Activated gamma-delta T cell treated with anti-CD3 and anti-CD28 coated beads, Interleukin-2, amount 50 U/mL, for 16 hours (primary cell): ENCODE results near the gene PTDSS2.
"Not testable (repeated sequence)": the region's sequence is repeated elsewhere in the genome, so short reads cannot be mapped to it uniquely, and the experiment has no call there.

Experiments used
- DNase-seq: peaks from one replicate; pipeline ENCODE4 v3.0.0-alpha.2; 2020; ENCODE audit warnings: low read depth

The PTDSS2 gene

DNA sequence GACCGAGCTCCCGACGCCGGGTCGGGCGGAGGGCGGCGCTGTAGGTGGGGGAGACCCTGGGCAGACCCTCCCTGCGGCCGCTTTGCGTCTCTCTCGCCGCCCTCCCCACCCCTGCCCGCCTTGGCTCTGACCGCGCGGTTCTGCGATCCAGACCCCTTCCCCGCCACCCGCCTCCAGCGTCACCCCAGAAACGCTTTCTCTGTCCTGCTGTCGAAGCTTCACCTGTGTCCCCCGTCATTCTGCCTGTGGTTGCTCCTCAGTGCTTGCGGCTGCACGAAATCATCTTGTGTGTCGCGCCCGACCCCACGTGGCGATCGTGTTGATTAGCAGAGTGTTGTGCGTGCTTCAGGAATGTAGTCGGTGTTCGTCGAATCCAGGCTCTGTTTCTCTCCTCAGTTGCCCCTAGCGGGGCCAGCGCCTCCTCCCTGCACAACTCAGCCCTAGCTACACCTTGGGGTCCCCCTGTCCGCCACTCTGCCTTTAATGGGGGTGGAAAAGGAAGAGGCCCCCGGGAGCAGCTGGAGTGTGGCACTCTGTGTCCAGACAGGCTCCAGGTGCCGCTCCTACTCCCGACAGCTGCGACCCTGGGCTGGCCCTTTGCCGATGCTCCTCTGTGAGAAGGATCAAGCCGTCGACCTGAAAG, 851 bp downstream of the PTDSS2 start:
- DNase-seq, result peak; percentile 65

DNA sequence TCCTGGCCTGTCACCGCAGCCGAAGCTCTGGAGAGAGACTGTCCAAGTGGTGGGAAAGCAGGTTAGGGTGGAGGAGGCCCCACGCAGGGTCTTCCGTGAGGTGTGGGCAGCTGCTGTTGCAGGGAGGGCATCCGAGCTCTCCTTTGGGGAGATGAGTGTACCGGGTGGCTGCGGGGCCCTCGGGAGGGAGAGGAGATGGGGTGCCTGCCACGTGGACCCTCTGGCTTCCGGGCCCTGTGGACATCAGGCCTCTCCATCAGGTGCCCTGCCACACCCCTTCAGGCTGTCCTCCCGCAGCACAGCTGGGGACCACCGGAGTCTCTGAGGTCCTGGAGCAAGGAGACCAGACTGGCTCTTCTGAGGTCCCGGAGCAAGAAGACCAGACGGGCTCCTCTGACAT, 1.7 kb downstream of the PTDSS2 start:
- DNase-seq, result no peak

DNA sequence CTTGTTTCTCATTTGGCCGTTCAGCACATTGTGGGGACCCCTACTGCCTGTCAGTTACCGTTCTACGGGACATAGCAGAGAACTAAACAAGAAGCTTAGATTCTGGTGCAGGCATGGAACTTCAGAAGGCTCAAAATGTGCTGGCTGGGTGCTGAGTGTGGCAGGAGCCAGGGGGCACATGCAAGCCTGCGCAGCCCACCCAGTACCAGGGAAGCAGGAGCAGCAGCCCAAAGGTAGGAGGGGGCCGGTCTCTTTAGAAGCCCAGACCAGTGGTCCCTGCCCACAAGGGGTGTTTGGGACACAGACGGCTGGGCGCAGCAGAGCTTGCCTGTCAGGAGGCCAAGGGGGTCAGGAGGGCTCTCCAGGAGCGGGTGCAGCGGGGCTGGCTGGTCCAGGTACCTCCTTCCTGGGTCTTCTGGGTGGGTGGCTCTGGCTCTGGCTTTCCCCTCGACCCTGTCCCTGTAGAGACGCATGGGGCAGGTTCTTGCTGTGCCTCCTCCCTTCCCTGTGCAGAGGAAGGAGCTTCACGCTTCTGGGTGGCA, 2.2 kb downstream of the PTDSS2 start:
- DNase-seq, result no peak

GRCh38 chr11:452916-453527, 2.9 kb downstream of the PTDSS2 start:
- DNase-seq, result no peak

GRCh38 chr11:453564-453963, 3.5 kb downstream of the PTDSS2 start:
- DNase-seq, result no peak

DNA sequence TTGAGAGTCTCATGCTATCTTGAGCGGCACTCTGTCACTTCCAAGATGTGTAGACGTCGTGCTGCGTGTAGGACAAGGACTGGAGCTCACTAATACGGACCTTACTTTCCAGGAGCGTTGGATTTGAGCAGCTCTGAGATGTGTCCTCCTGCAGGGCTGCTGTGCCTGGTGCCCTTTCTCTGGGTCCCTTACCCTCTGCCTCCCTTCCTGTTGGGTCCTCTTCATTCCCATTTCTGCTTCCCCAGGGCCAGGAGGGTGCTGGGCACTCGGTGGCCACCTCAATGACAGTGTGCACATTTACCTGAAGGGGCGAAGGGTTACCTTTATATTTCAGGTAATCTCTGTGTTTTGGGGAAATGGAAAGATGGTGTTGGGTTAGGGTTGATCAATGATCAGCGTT, 4.0 kb downstream of the PTDSS2 start:
- DNase-seq, result no peak

DNA sequence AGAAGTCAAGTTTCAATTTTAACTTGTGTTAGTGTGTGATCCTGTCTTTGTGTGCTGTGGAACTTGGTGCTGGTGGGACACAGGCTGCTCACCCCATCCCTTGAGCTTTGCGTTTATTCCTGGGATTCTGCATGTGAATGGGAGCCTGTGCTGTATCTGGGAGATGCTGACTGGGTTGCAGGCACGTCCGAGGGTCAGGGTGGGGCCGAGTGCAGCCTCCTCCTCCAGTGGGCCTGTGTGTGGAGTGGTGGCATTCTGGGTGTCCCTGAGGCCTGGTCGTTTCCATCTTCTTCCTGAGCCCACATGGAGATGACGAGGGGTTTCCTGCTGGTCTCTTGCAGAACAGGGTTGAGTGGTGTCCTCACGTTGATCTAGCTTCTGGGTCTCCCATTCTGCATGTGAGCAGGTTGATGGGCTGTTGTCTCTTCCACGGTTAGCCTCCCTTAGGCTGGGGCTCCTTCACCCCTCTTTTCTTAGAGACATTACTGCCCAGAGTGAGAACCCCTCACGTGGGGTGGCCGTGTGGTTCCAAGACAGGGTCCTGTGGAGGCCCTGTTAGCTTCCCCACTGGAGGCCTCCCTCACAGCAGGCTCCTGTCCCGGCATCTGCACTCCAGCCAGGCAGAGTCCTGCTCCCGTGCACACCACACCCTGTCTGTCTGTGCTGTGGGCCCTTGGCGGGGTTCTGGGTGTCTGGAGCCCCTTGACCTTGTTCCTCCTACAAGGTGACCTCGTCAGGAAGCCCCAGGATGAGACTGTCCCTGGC, 4.9 kb downstream of the PTDSS2 start:
- no peak for DNase-seq

- no peak for DNase-seq
These were observed 5.6 kb downstream of the PTDSS2 start for GRCh38 chr11:455566-456147.

- DNase-seq, result no peak
These were observed 6.5 kb downstream of the PTDSS2 start for GRCh38 chr11:456533-456932.

GRCh38 chr11:457111-457760, 7.2 kb downstream of the PTDSS2 start:
- DNase-seq, result no peak

DNA sequence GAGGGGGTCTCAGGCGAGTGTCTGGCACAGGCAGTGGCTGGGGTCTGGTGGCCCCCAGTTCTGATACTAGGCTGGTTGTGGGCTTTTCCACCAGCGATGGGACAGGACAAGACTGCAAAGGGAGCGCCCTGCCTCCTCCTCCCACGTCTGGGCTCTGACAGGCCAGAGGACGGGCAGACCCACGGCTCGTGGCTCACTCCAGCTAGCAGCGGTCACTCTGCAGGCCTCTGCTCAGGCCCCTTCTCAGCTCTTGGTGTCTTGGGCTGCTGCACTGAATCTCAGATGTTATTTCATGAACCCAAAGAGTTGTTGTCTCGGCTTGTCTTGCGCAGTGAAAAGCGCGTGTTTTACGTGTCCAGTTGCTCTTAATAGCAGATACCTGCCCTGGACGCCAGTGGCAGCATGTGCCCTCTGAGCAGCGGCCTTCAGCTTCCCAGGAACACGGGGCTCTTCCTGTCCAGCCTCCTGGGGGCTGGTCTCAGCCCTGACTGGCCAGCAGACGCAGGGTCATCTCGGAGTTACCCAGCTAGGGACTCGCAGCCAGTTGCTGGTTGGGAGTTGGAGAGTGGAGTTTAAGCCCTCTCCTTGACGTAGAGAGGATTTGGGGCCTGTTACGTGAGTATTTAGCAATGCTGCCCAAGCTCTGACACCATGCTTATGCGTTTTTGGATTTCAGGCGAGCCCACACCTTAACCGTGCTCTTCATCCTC, 9.6 kb downstream of the PTDSS2 start:
- DNase-seq, result no peak

DNA sequence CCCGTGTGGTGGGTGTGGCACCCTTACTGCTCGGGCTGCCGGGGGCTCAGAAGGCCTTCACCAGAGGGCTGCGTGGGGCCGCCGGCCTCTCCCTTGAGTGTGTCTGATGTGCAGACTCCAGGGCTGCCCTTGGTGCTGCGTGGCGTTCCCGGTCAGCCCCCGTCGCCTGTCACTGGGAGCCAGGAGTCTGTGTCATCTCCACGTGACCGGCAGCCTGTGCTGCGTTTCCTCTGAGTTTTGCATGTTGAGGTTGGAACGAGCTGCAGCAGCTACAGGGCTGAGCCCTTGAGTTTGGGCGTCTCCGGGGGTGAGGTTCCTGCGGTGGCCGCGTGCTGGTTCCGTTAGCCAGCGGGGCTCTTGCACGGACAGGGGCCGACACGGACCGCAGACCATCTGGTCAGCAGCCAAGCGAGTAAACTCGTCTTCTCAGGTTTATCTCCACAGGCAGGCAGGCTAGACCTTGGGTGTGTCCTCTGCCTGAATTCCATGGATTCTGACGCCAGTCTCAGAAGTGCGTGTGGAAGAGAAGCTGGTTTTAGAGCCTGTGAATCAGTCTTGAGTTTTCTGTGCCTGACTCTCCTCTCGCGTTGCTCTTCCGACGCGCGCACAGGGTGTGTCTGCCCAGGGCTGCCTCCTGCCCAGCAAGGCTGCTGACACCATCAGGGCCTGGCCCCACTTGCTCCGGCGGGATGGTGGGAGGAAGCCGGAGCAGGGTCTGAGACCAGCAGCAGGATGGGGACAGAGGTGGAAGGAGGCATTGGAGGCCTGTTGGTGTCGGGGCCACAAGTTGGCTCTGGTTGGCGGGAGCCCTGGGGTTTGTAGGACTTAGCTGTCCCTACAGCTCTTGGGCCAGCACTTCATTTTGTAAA, 10.5 kb downstream of the PTDSS2 start:
- no peak for DNase-seq

DNA sequence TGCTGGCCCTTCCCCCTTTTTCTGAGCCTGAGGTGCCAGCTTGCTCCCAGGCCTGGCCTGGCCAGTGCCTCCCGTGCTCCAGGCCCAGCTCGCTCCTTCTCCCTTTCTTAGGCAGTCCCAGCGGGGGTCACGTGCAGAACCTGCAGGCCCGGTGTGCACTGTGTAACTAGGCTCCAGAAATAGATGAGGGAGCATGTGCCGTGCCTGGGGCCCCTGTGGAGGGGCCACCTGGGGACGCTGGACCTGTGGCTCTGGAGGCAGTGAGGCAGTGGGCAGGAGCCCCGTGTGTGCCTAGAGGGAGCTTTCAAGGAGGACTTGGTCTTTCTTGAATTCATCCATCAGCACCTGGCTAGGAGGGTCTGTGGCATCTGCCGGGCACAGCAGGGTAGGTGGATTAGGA, 11.5 kb downstream of the PTDSS2 start:
- DNase-seq, result no peak

DNA sequence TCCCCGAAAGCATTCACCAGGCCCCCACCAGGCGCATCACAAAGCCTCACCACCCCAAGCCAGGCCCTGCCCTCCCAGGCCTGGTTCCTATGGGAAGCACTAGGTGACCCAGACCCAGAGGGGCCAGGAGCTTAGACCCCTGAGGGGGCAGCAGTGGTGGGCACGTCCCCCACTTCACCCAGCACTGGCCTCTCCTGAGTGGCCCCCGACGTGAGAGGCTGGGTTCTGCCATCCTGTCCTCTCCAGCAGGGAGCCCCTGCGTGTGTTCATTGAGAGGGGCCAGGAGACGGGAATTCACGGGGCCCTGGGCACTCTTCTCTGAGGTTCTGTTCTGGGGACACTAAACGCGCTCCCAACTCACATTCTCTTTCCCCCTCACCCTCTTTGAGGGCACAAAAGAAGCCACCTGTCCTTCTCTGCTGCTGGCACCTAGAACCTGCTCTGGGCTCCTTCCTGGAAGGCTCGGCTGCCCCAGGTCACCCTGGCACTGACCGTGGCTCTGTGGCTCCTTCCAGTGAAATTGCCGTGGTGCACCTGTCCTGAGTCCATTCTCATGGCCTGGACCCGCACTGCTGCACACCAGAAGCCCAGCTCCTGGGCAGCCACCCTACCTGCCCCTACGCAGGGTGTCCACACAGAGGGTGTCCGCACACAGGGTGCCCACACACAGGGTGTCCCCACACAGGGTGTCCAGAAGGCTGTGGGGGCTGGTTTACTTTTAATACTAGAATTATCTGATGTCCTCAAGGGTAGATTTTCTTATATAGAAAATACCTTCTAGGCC, 12.2 kb downstream of the PTDSS2 start:
- no peak for DNase-seq

DNA sequence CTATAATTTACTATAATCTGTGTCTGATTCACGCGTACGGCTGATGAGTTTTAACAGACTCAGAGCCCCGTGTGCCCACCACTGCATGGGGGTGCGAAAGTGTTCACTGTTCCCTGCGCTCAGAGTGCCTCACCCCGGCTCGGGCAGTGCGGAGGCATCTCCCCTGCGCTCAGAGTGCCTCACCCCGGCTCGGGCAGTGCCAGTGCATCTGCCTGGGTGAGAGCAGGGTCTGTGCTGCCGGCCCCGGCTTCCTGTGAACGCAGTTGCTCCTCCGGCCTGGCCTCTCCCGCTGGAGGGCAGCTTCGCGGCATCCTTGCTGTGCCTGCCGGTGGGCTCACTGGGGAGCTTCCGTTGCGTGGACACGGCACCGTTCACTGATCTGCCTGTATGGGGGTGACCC, 14.2 kb downstream of the PTDSS2 start:
- DNase-seq, result no peak

- no peak for DNase-seq
These were observed 15.9 kb downstream of the PTDSS2 start for GRCh38 chr11:465896-466530.

DNA sequence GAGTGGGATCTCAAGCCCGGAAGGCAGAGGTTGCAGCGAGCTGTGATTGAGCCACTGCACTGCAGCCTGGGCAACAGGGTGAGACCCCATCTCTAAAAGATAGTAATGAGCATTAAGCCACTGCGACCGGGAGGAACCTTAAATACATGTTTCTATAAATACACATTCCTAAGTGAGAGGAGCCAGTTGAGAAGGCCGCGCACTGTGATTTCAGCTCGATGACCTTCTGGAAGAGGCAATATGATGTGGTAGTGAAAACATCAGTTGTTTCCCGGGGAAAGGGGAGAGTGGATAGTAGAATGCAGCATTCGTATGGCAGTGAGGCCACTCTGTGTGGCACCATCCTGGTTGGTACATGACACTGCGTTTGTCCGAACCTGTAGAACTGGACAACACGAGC, 18.0 kb downstream of the PTDSS2 start:
- no peak for DNase-seq

DNA sequence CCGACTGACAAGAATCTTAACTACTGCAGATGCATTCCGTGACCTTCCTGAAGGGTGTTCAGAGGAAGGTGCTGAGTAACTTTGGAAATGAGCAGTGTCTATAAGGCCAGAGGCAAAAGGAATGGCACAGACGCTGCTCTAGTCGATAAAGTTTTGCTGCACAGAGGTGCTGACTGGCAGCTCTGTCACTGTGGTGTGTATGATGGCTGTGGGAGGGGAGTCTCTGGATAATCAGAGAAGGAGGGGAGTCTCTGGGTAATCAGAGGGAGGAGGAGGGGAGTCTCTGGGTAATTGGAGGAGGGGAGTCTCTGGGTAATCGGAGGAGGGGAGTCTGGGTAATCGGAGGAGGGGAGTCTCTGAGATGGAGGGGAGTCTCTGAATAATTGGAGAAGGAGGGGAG, 18.4 kb downstream of the PTDSS2 start:
- DNase-seq, result no peak

DNA sequence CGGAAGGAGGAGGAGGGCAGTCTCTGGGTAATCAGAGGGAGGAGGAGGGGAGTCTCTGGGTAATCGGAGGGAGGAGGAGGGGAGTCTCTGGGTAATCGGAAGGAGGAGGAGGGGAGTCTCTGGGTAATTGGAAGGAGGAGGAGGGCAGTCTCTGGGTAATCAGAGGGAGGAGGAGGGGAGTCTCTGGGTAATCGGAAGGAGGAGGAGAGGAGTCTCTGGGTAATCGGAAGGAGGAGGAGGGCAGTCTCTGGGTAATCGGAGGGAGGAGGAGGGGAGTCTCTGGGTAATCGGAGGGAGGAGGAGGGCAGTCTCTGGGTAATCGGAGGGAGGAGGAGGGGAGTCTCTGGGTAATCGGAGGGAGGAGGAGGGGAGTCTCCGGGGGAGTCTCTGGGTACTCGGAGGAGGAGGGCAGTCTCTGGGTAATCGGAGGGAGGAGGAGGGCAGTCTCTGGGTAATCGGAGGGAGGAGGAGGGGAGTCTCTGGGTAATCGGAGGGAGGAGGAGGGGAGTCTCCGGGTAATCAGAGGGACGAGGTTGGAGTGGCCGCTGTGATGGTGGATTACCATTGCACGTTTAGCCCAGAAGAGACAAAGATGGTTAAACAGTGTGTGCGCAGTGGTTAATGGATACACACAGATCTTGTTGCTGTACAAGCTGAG, 19.1 kb downstream of the PTDSS2 start:
- DNase-seq, result not testable (repeated sequence)
